Activated effector memory CD4-positive, alpha-beta T cell treated with anti-CD3 and anti-CD28 coated beads, Interleukin-2, amount 50 U/mL, for 16 hours (primary cell): ENCODE data around the gene ZNF317.
"Not testable (repeated sequence)": the region's sequence is repeated elsewhere in the genome, so short reads cannot be mapped to it uniquely, and the experiment has no call there.

ENCODE experiments used
- DNase-seq: peaks from one replicate; pipeline ENCODE4 v3.0.0-alpha.2; 2020

ZNF317 gene

DNA sequence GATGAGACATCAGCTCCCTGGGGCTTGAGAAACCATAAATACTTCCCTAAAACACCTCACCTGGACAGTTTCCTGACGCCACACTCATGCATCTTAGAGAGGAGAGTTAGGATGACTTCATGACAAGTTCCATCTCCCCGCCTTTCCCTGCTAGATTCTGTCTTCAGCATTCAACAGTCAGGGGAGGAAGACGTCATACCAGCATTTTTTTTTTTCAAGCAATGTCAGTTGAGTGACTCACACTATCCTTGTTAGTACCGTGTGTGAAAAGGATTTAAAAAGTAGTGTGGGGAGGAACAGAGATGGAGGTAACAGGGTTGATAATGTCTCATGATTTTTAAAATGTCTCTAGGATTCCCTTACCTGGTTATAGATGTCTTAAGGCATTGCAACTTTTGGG is 38.7 kb downstream of the ZNF317 start, which contains the start of gene OR7D2:
TSS of gene OR7D2 (plus strand) at position 79 of the 400 bp plus-strand sequence. CDS start 6,803 bp downstream, outside the sequence.
- no peak for DNase-seq

DNA sequence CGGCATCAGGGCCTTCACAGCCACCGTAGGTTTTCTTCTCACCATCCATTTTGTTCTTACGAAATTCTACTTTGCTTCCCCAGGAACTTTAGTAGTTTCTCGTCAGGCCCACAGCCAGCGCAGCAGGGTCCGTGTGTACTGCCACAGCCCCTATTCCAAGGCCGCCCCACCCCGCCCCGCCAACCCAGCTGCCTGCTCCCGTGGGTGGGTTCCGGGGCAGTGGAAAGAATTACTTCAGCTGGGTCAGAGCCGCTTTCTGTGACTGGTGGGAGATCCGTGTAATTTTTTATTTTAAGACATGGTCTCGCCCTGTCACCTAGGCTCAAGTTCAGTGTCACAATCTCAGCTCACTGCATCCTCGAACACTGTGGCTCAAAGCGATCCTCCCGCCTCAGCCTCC is 42.8 kb downstream of the ZNF317 start:
- DNase-seq = no peak

GRCh38 chr19:9187191-9187590 is 47.0 kb downstream of the ZNF317 start:
- DNase-seq = no peak

DNA sequence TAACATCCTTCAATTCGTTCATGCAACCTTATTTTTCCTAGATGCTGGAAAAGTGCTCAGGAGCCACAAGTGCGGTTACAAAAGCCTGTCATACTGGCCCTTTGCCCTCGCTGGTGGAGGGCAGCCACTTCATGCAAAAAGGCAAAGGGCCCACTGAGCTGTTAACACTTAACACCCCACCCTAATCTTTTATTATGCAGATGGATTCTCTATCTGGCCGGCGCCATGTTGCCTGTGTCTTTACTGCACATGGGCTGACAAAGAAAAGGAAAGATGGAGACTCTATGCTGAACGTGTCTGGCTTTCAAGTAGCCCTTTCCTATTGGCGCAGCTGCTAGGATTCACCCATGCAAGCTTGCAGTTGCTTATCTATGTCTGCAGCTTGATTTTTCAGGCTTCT is 49.3 kb downstream of the ZNF317 start:
- no peak for DNase-seq

- DNase-seq = not testable (repeated sequence)
Measured at GRCh38 chr19:9198044-9198443, 57.8 kb downstream of the ZNF317 start.

DNA sequence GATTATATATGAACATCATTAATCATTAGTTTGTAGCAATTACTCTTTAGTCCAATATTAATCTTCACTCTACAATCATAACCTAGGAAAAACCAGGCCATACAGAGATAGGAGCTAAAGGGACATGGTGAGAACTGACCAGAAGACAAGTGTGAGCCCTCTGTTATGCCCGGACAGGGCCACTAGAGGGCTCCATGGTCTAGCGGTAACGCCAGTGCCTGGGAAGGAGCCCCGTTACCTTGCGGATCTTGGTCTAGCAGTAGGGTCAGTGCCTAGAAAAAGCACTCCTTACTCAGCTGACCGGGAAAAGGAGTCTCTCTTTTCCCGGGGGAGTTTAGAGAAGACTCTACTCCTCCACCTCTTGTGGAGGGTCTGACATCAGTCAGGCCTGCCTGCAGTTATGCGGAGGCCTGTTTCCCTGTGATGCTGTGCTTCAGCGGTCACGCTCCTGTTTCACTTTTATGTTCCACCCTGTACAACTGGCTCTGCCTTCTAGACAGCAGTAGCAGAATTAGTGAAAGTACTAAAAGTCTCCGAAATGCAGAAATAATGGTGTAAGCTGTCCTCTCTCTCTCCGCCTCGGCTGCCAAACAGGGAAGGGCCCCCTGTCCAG is 65.4 kb downstream of the ZNF317 start:
- peak; percentile 89 for DNase-seq
